CD4-positive, alpha-beta memory T cell (primary cell): Measurements from ENCODE around the gene MRTFA. TPM values are rescaled to one million over a fixed set of nuclear protein-coding genes. Genes with fewer than 3 reads are reported as not detected.
A peak's percentile ranks its signal among the peaks of the same experiment; 100 is the strongest.
"Not testable (repeated sequence)": the region's sequence is repeated elsewhere in the genome, so short reads cannot be mapped to it uniquely, and the experiment has no call there.

Experiments used
- CTCF ChIA-PET: fragments of 350-600 bp; sonication (Branson Sonifier 250); formaldehyde crosslinking; loops from one replicate; lab custom pipeline; 2021; ENCODE audit warnings: inconsistent platforms; ENCODE audit not compliant: partially characterized antibody; lab: Charles Lee
- POLR2A ChIA-PET: fragments of 350-600 bp; sonication (Branson Sonifier 250); formaldehyde crosslinking; loops from one replicate; lab custom pipeline; 2021; ENCODE audit not compliant: partially characterized antibody; lab: Charles Lee
- DNase-seq, 5 donors: peaks; one replicate each; pipeline versions ENCODE4 v3.0.0 to v3.0.0-alpha.2; 2020 to 2022; ENCODE audit warnings: mixed read lengths in 1 of 5
- H3K27ac ChIP-seq: one replicate; pipeline ENCODE4 v1.7.0; 2013; ENCODE audit warnings: low read depth, low read length
- H3K27me3 ChIP-seq: 2 replicates; pipeline ENCODE4 v1.7.0; 2013; ENCODE audit warnings: mild to moderate bottlenecking, low read length, moderate library complexity; ENCODE audit not compliant: insufficient read depth
- H3K36me3 ChIP-seq: 2 replicates; pipeline ENCODE4 v1.7.0; 2013; ENCODE audit warnings: mild to moderate bottlenecking, low read length, moderate library complexity; ENCODE audit not compliant: insufficient read depth
- H3K4me1 ChIP-seq: 2 replicates; pipeline ENCODE4 v1.7.0; 2013; ENCODE audit warnings: mild to moderate bottlenecking, low read length, moderate library complexity; ENCODE audit not compliant: insufficient read depth
- H3K4me3 ChIP-seq, 2 donors: one replicate each; pipeline ENCODE4 v1.7.0; 2013; ENCODE audit warnings: low read length in 2 of 2, mild to moderate bottlenecking in 1 of 2
- H3K9me3 ChIP-seq, 2 donors: one replicate each; pipeline ENCODE4 v1.7.0; 2013; ENCODE audit warnings: low read length in 2 of 2, control low read depth in 1 of 2; ENCODE audit not compliant: control insufficient read depth in 1 of 2
- H3K27ac Mint-ChIP-seq, 7 donors: one replicate each; pipeline ENCODE4 v1.8.0; 2020 to 2021; ENCODE audit warnings: mixed read lengths in 7 of 7, mild to moderate bottlenecking in 6 of 7, inconsistent platforms in 3 of 7, moderate library complexity in 3 of 7
- H3K27me3 Mint-ChIP-seq, 2 donors: one replicate each; pipeline ENCODE4 v1.8.0; 2020 to 2021; ENCODE audit warnings: mixed read lengths in 2 of 2
- H3K36me3 Mint-ChIP-seq, 2 donors: one replicate each; pipeline ENCODE4 v1.8.0; 2020 to 2021; ENCODE audit warnings: mixed read lengths in 2 of 2, inconsistent platforms in 1 of 2, mild to moderate bottlenecking in 1 of 2
- H3K4me1 Mint-ChIP-seq, 4 donors: one replicate each; pipeline ENCODE4 v1.8.0; 2020 to 2021; ENCODE audit warnings: mixed read lengths in 4 of 4, mild to moderate bottlenecking in 1 of 4
- H3K4me3 Mint-ChIP-seq, 8 donors: one replicate each; pipeline ENCODE4 v1.8.0; 2020 to 2021; ENCODE audit warnings: mixed read lengths in 8 of 8, mild to moderate bottlenecking in 7 of 8, moderate library complexity in 6 of 8, inconsistent platforms in 3 of 8
- H3K9me3 Mint-ChIP-seq, 8 donors: one replicate each; pipeline ENCODE4 v1.8.0; 2020 to 2021; ENCODE audit warnings: mixed read lengths in 8 of 8, mild to moderate bottlenecking in 5 of 8, inconsistent platforms in 3 of 8, moderate library complexity in 1 of 8
- intact Hi-C: fragments of 100-400 bp; cut with micrococcal nuclease; formaldehyde crosslinking; loops from one replicate; pipeline ENCODE4 v1.15.1; 2023
- polyA plus RNA-seq, 2 donors: library from polyadenylated mRNA; unstranded; fragments of 300-500 nt; fragmentation: Illumina TruSeq; gene quantifications; one replicate each; pipeline ENCODE4 v1.2.3, GENCODE V29; 2021
- total RNA-seq, 2 experiments: library from RNA; stranded (reverse); gene quantifications; one replicate each; pipeline ENCODE4 v1.2.3, GENCODE V29; 2021

The MRTFA gene
- total and polyA plus RNA-seq, 4 experiments from 2014 or later, result 5.3 to 91.6 (median 50.9) TPM

GRCh38 chr22:40593460-40594273, 42.9 kb downstream of the MRTFA start:
- no peaks in the 10 kb centered on the region for H3K27me3 ChIP-seq
- Mint-ChIP-seq H3K36me3 (peaks cover 0 to 6% of the 10 kb centered on the region in 2 donors), H3K9me3 (no peaks in the 10 kb centered on the region), H3K27me3 (no peaks in the 10 kb centered on the region), H3K4me1 (peaks cover 24 to 49% (median 35%) of the 10 kb centered on the region in 4 donors), H3K27ac (peak overlapping the region in 3 of 7 donors; percentile 3 to 32 (median 4)), H3K4me3 (no peak overlapping the region)
- no peaks in the 10 kb centered on the region for H3K36me3 ChIP-seq
- POLR2A ChIA-PET, result interaction anchor here (1.1 kb wide), 1 partner anchor 9 kb away, joined by 3 read pairs; no protein-coding TSS in a partner anchor
- DNase-seq, result no peak
- no peak overlapping the region for H3K27ac ChIP-seq
- no peaks in the 10 kb centered on the region for H3K9me3 ChIP-seq
- intact Hi-C loops, result no loop called here
- H3K4me3 ChIP-seq, result no peak overlapping the region
- no peaks in the 10 kb centered on the region for H3K4me1 ChIP-seq
- CTCF ChIA-PET, result interaction anchor here (0.9 kb wide), 1 partner anchor 43 kb away, joined by 3 read pairs; the partner anchor contains the start of gene MRTFA

- H3K36me3 ChIP-seq, result no peaks in the 10 kb centered on the region
- no peaks in the 10 kb centered on the region for H3K4me1 ChIP-seq
- intact Hi-C loops, result no loop called here
- H3K27ac ChIP-seq, result no peak overlapping the region
- no peaks in the 10 kb centered on the region for H3K9me3 Mint-ChIP-seq
- H3K9me3 ChIP-seq, result no peaks in the 10 kb centered on the region
- H3K4me3 Mint-ChIP-seq, result no peak overlapping the region
- peaks cover 7 to 8% of the 10 kb centered on the region in 2 donors for H3K36me3 Mint-ChIP-seq
- H3K4me1 Mint-ChIP-seq, result peaks cover 22 to 44% (median 36%) of the 10 kb centered on the region in 4 donors
- no peak for DNase-seq
- ChIA-PET POLR2A (no interaction called here), CTCF (no interaction called here)
- peak overlapping the region in 4 of 7 donors; percentile 11 to 76 (median 21) for H3K27ac Mint-ChIP-seq
- H3K4me3 ChIP-seq, result no peak overlapping the region
- no peaks in the 10 kb centered on the region for H3K27me3 ChIP-seq
- H3K27me3 Mint-ChIP-seq, result no peaks in the 10 kb centered on the region
Observed at GRCh38 chr22:40592352-40593113, 44.0 kb downstream of the MRTFA start.

DNA sequence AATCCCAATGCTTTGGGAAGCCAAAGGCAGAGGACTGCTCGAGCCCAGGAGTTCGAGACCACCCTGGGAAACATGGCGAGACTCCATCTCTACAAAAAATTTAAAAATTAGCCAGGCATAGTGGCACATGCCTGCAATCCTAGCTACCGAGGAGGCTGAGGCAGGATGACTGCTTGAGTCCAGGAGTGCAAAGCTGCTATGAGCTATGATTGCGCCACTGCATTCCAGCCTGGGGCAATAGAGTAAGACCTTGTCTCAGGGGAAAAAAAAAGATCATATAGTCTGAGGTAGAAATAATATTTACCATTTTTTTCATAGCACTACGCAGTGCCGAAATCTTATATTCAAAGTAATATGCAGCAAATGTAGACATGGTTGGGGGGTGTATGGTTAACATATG, 47.8 kb downstream of the MRTFA start:
- Histone ChIP-seq H3K36me3 (peaks cover 5% of the 10 kb centered on the region), H3K27ac (no peak overlapping the region), H3K9me3 (no peaks in the 10 kb centered on the region), H3K27me3 (no peaks in the 10 kb centered on the region), H3K4me1 (no peaks in the 10 kb centered on the region), H3K4me3 (no peak overlapping the region)
- H3K36me3 Mint-ChIP-seq, result peaks cover 25 to 26% of the 10 kb centered on the region in 2 donors
- ChIA-PET CTCF (no interaction called here), POLR2A (no interaction called here)
- H3K4me1 Mint-ChIP-seq, result peaks cover 16 to 21% (median 19%) of the 10 kb centered on the region in 4 donors
- no peaks in the 10 kb centered on the region for H3K9me3 Mint-ChIP-seq
- no peak overlapping the region for H3K4me3 Mint-ChIP-seq
- intact Hi-C loops, result loop anchor here (10.0 kb wide), 1 partner anchor 54 kb away; no protein-coding TSS in a partner anchor
- no peaks in the 10 kb centered on the region for H3K27me3 Mint-ChIP-seq
- H3K27ac Mint-ChIP-seq, result no peak overlapping the region
- DNase-seq, result no peak

DNA sequence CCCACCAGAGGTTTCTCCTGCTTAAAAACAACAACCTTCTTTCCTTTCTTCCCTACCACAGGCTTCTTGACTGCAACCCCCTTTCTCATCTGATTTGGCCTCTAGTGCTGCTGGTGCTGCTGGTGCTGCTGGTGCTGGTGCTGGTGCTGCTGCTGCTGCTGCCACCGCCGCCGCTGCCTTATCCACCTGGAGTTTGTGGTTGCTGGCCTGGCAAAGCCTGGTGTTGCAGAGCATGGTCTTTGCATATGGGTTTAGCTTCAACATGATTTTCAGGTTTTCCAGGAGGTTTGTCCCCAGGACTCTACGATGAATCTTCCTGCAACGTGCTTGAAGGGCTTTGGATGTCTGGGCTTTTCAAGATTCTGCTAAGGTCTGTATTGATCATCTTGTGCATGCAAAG, 49.7 kb downstream of the MRTFA start:
- CTCF ChIA-PET, result interaction anchor here (1.1 kb wide), 1 partner anchor 40 kb away, joined by 3 read pairs; no protein-coding TSS in a partner anchor
- Histone ChIP-seq H3K27ac (no peak overlapping the region), H3K27me3 (no peaks in the 10 kb centered on the region), H3K36me3 (peaks cover 5% of the 10 kb centered on the region), H3K9me3 (no peaks in the 10 kb centered on the region), H3K4me3 (no peak overlapping the region), H3K4me1 (peaks cover 6% of the 10 kb centered on the region)
- H3K36me3 Mint-ChIP-seq, result peaks cover 25 to 28% of the 10 kb centered on the region in 2 donors
- H3K4me3 Mint-ChIP-seq, result no peak overlapping the region
- intact Hi-C loops, result loop anchor here (10.0 kb wide), 1 partner anchor 52 kb away; no protein-coding TSS in a partner anchor
- POLR2A ChIA-PET, result no interaction called here
- H3K9me3 Mint-ChIP-seq, result peaks cover 0 to 2% (median 0%) of the 10 kb centered on the region in 8 donors
- DNase-seq, result no peak
- H3K4me1 Mint-ChIP-seq, result peaks cover 8 to 14% (median 10%) of the 10 kb centered on the region in 4 donors
- no peak overlapping the region for H3K27ac Mint-ChIP-seq
- H3K27me3 Mint-ChIP-seq, result no peaks in the 10 kb centered on the region

- peaks cover 6% of the 10 kb centered on the region for H3K4me1 ChIP-seq
- Mint-ChIP-seq H3K4me3 (no peak overlapping the region), H3K27me3 (no peaks in the 10 kb centered on the region), H3K9me3 (peaks cover 0 to 2% (median 0%) of the 10 kb centered on the region in 8 donors), H3K27ac (no peak overlapping the region), H3K4me1 (peaks cover 4 to 8% (median 8%) of the 10 kb centered on the region in 4 donors), H3K36me3 (peaks cover 25 to 28% of the 10 kb centered on the region in 2 donors)
- H3K36me3 ChIP-seq, result peaks cover 5% of the 10 kb centered on the region
- POLR2A ChIA-PET, result interaction anchor here (0.6 kb wide), 1 partner anchor 478 kb away, joined by 4 read pairs; no protein-coding TSS in a partner anchor
- CTCF ChIA-PET, result interaction anchor here (1.7 kb wide), 1 partner anchor 60 kb away, joined by 5 read pairs; no protein-coding TSS in a partner anchor
- no peak overlapping the region for H3K27ac ChIP-seq
- no peak overlapping the region for H3K4me3 ChIP-seq
- H3K27me3 ChIP-seq, result no peaks in the 10 kb centered on the region
- intact Hi-C loops, result loop anchor here (10.0 kb wide), 1 partner anchor 51 kb away; no protein-coding TSS in a partner anchor
- DNase-seq, result no peak
- no peaks in the 10 kb centered on the region for H3K9me3 ChIP-seq
Observed at GRCh38 chr22:40585310-40585751, 51.2 kb downstream of the MRTFA start.

GRCh38 chr22:40584766-40585165, 51.8 kb downstream of the MRTFA start:
- not testable (repeated sequence) for H3K4me1 Mint-ChIP-seq, H3K27ac ChIP-seq, DNase-seq, H3K27ac Mint-ChIP-seq, H3K4me3 Mint-ChIP-seq, H3K4me3 ChIP-seq, H3K27me3 ChIP-seq, H3K9me3 ChIP-seq, H3K27me3 Mint-ChIP-seq, H3K36me3 ChIP-seq, H3K9me3 Mint-ChIP-seq, H3K4me1 ChIP-seq
- CTCF ChIA-PET, result interaction anchor here (1.7 kb wide), 1 partner anchor 61 kb away, joined by 5 read pairs; no protein-coding TSS in a partner anchor
- POLR2A ChIA-PET, result interaction anchor here (0.6 to 0.7 kb wide), 2 partner anchors 478 to 1929 kb away, joined by 3 to 4 read pairs; no protein-coding TSS in a partner anchor
- peaks cover 25 to 26% of the 10 kb centered on the region in 2 donors for H3K36me3 Mint-ChIP-seq
- intact Hi-C loops, result loop anchor here (10.0 kb wide), 1 partner anchor 50 kb away; no protein-coding TSS in a partner anchor
